Endodermal cell (in vitro differentiated cells): ENCODE results near the gene GABRR2. TPM values are rescaled to one million over a fixed set of nuclear protein-coding genes. Genes with fewer than 3 reads are reported as not detected.
A peak's percentile ranks its signal among the peaks of the same experiment; 100 is the strongest.

Experiments
- DNase-seq: peaks from one replicate; pipeline ENCODE4 v3.0.0-alpha.2; 2017
- H3K27ac ChIP-seq: 2 replicates; pipeline ENCODE4 v1.5.1; 2013; ENCODE audit warnings: mild to moderate bottlenecking, low read depth, low read length, moderate library complexity
- H3K27me3 ChIP-seq: 2 replicates; pipeline ENCODE4 v1.6.1; 2013; ENCODE audit warnings: mild to moderate bottlenecking, low read length, moderate library complexity; ENCODE audit not compliant: insufficient read depth, control insufficient read depth, poor library complexity, severe bottlenecking
- H3K36me3 ChIP-seq: 2 replicates; pipeline ENCODE4 v1.7.0; 2013; ENCODE audit warnings: mild to moderate bottlenecking, low read length, moderate library complexity; ENCODE audit not compliant: control insufficient read depth, insufficient read depth
- H3K4me1 ChIP-seq: one replicate; pipeline ENCODE4 v1.7.0; 2013; ENCODE audit warnings: low read length; ENCODE audit not compliant: control insufficient read depth, insufficient read depth
- H3K4me3 ChIP-seq: 2 replicates; pipeline ENCODE4 v1.5.1; 2013; ENCODE audit warnings: mild to moderate bottlenecking, low read length, moderate library complexity
- H3K9ac ChIP-seq: 2 replicates; pipeline ENCODE4 v1.6.1; 2013; ENCODE audit warnings: mild to moderate bottlenecking, low read length, moderate library complexity; ENCODE audit not compliant: poor library complexity, severe bottlenecking; ENCODE audit errors: extremely low read depth
- H3K9me3 ChIP-seq: 2 replicates; pipeline ENCODE4 v1.6.1; 2013; ENCODE audit warnings: mild to moderate bottlenecking, low read length, moderate library complexity; ENCODE audit not compliant: control insufficient read depth
- H3K27ac Mint-ChIP-seq: 2 replicates; pipeline ENCODE4 v1.8.0; 2020; ENCODE audit warnings: mixed read lengths
- H3K27me3 Mint-ChIP-seq: 2 replicates; pipeline ENCODE4 v1.8.0; 2021; ENCODE audit warnings: mild to moderate bottlenecking, mixed read lengths; ENCODE audit not compliant: insufficient read depth
- H3K36me3 Mint-ChIP-seq: 2 replicates; pipeline ENCODE4 v1.8.0; 2020; ENCODE audit warnings: low read depth, mixed read lengths
- H3K4me1 Mint-ChIP-seq: 2 replicates; pipeline ENCODE4 v1.8.0; 2020; ENCODE audit warnings: mixed read lengths
- H3K4me3 Mint-ChIP-seq: 2 replicates; pipeline ENCODE4 v1.8.0; 2020; ENCODE audit warnings: mild to moderate bottlenecking, moderate library complexity, mixed read lengths
- H3K9me3 Mint-ChIP-seq: 2 replicates; pipeline ENCODE4 v1.8.0; 2020; ENCODE audit warnings: mild to moderate bottlenecking, mixed read lengths
- WGBS, 2 experiments: methylation state at CpG; one replicate each; pipeline versions ENCODE4 v1.1.5 to v1.1.7; 2013; ENCODE audit warnings: missing lambda C conversion rate in 2 of 2, mixed read lengths in 1 of 2; ENCODE audit not compliant: insufficient coverage in 1 of 2, insufficient read length in 1 of 2; 5-methylcytosine and 5-hydroxymethylcytosine counted together
- total RNA-seq, 2 donors: library from RNA; stranded (reverse); fragmentation: NEBNext Ultra II Directional in 1 of 2; extraction: Animal tissue kit (Norgen Biotek cat#: 25700) in 1 of 2; gene quantifications; 2 replicates in 1 of 2; 3 replicates in 1 of 2; pipeline ENCODE4 v1.2.1, GENCODE V29; 2021
- TF ChIP-seq, protein P1 (sequence below): fragments of 200-600 bp; sonication (generic); conservative IDR thresholded peaks from 2 replicates; pipeline ENCODE4 v1.5.0; 2021; ENCODE audit warnings: antibody characterized with exemption, mild to moderate bottlenecking

GABRR2 gene
- total RNA-seq, 2 donors from 2014 or later: 0.15 to 0.27 TPM

DNA sequence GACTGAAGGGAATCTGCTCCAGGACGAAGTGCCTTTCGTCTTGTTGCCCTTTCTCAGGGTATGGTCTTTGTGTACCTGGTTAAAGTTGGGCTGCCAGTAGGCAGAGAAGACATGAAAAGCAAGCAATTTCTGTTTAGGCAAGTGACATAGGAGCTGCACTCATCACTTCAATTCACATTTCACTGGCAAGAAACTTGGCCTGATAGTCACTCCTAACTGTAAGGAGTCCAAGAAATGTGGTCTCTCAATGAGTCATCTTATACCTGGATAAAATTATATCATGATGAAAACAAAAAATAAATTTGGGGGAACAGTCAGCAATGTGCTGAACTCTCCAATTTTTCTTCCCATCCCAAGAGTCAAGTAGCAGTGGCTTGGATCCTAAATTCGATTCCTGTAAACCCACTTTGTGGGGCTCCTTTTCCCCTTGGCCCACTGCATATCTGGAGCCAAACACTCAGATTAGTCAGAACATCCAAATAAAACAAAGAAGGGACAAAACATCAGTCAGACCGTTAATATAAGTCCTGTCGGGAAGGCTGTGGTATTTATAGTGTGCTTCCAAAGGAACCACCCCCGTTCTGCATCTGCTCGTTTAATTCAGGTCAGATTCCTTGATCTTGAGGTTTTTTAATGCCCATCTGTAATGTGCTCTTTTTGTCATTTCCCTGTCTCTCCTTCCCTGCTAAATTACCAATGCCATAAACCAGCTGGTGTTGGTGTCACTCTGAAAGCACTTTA is 93.0 kb downstream of the GABRR2 start:
- H3K27me3 ChIP-seq: no peaks in the 10 kb centered on the region
- H3K9me3 ChIP-seq: no peaks in the 10 kb centered on the region
- Mint-ChIP-seq H3K27me3 (peaks cover 5% of the 10 kb centered on the region), H3K9me3 (peaks cover 20% of the 10 kb centered on the region), H3K4me3 (no peak overlapping the region), H3K36me3 (peaks cover 3% of the 10 kb centered on the region), H3K4me1 (peaks cover 4% of the 10 kb centered on the region), H3K27ac (no peak overlapping the region)
- no peak for DNase-seq
- no peaks in the 10 kb centered on the region for H3K36me3 ChIP-seq
- TF ChIP-seq, protein P1, sequence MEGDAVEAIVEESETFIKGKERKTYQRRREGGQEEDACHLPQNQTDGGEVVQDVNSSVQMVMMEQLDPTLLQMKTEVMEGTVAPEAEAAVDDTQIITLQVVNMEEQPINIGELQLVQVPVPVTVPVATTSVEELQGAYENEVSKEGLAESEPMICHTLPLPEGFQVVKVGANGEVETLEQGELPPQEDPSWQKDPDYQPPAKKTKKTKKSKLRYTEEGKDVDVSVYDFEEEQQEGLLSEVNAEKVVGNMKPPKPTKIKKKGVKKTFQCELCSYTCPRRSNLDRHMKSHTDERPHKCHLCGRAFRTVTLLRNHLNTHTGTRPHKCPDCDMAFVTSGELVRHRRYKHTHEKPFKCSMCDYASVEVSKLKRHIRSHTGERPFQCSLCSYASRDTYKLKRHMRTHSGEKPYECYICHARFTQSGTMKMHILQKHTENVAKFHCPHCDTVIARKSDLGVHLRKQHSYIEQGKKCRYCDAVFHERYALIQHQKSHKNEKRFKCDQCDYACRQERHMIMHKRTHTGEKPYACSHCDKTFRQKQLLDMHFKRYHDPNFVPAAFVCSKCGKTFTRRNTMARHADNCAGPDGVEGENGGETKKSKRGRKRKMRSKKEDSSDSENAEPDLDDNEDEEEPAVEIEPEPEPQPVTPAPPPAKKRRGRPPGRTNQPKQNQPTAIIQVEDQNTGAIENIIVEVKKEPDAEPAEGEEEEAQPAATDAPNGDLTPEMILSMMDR: no peak
- H3K27ac ChIP-seq: no peak overlapping the region
- WGBS, 2 experiments: 85 to 88% methylated on average over 7 of the region's 7 CpGs
- H3K9ac ChIP-seq: no peak overlapping the region
- H3K4me3 ChIP-seq: no peak overlapping the region
- no peaks in the 10 kb centered on the region for H3K4me1 ChIP-seq

DNA sequence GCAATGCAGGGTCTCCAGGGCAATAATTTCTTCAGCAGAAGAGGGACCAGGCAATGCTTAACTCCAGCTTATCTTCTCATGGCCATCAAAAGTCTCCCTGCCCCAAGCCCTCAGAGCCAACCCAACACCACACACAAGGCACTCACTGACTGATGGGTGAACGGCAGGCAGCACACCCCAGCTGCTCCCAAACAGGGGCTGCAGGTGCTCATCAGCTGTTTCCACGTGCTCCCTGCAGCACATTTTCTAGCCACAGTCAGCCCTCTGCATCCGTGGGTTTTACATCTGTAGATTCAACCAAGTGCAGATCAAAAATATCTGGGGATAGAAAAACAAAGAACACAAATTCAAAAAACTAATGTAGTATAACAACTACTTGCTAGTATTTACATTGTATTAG is 94.0 kb downstream of the GABRR2 start:
- Mint-ChIP-seq H3K27me3 (peaks cover 5% of the 10 kb centered on the region), H3K4me1 (peaks cover 4% of the 10 kb centered on the region), H3K27ac (no peak overlapping the region), H3K36me3 (peaks cover 3% of the 10 kb centered on the region), H3K4me3 (no peak overlapping the region), H3K9me3 (peaks cover 20% of the 10 kb centered on the region)
- no peak for DNase-seq
- no peak overlapping the region for H3K27ac ChIP-seq
- TF ChIP-seq, protein P1: no peak
- H3K9ac ChIP-seq: no peak overlapping the region
- H3K9me3 ChIP-seq: no peaks in the 10 kb centered on the region
- H3K4me1 ChIP-seq: no peaks in the 10 kb centered on the region
- H3K4me3 ChIP-seq: no peak overlapping the region
- H3K27me3 ChIP-seq: no peaks in the 10 kb centered on the region
- H3K36me3 ChIP-seq: no peaks in the 10 kb centered on the region
- 83 to 100% methylated on average over 2 to 3 of the region's 3 CpGs for WGBS, 2 experiments

DNA sequence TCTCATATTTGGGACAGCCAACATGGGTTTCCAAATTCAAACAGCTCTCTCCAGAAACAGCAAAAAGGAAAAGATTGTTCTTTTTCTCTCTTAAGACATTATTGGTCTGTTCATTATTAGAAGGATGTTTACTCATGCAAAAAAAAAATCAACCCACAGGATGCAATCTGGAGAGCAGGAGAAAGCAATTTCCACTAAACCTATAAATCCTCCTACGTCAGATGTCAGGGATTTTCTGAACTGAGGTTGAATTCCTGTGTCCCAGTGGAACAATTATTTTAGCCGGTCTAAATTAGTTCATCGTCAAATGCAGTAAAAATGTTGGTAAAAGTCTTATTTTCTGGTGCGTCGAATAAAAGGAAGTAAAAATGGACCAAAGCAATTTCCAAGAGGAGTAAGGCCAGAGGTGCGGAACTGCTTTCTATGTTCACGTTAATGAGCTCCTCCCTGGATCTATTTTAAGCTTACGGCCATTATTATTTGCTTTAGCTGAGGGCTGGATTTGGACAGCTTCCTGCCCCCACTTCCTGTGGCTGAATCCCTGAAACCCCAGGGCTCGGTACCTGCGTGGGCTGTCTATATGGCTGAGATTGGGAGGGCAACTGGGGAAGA is 97.7 kb downstream of the GABRR2 start, which contains the start of gene GABRR1:
GABRR1 (minus strand) TSS at position 60 of the 612 bp plus-strand sequence; CDS start at position 24, 36 bp downstream.
- Histone ChIP-seq H3K36me3 (no peaks in the 10 kb centered on the region), H3K4me1 (no peaks in the 10 kb centered on the region), H3K27ac (no peak within 1 kb of the TSS), H3K27me3 (no peaks in the 10 kb centered on the region), H3K9me3 (no peaks in the 10 kb centered on the region), H3K9ac (no peak within 1 kb of the TSS), H3K4me3 (no peak within 1 kb of the TSS)
- H3K36me3 Mint-ChIP-seq: no peaks in the 10 kb centered on the region
- H3K27ac Mint-ChIP-seq: peak within 1 kb of the TSS; percentile 5
- WGBS, 2 experiments: 92 to 97% methylated on average over 9 to 10 of the region's 10 CpGs
- H3K4me3 Mint-ChIP-seq: no peak within 1 kb of the TSS
- no peaks in the 10 kb centered on the region for H3K9me3 Mint-ChIP-seq
- TF ChIP-seq, protein P1: no peak
- DNase-seq: no peak
- H3K4me1 Mint-ChIP-seq: peaks cover 4% of the 10 kb centered on the region
- H3K27me3 Mint-ChIP-seq: peaks cover 2% of the 10 kb centered on the region
